Measurements from ENCODE around the gene RRP1B. TPM values are rescaled to one million over a fixed set of nuclear protein-coding genes. Genes with fewer than 3 reads are reported as not detected.

The RRP1B gene
- total and polyA plus RNA-seq, 2 of the 13 experiments (the other 11 are each of a cell fraction or from before 2014, with no cell fraction given), result 16.3 to 46.2 TPM

DNA sequence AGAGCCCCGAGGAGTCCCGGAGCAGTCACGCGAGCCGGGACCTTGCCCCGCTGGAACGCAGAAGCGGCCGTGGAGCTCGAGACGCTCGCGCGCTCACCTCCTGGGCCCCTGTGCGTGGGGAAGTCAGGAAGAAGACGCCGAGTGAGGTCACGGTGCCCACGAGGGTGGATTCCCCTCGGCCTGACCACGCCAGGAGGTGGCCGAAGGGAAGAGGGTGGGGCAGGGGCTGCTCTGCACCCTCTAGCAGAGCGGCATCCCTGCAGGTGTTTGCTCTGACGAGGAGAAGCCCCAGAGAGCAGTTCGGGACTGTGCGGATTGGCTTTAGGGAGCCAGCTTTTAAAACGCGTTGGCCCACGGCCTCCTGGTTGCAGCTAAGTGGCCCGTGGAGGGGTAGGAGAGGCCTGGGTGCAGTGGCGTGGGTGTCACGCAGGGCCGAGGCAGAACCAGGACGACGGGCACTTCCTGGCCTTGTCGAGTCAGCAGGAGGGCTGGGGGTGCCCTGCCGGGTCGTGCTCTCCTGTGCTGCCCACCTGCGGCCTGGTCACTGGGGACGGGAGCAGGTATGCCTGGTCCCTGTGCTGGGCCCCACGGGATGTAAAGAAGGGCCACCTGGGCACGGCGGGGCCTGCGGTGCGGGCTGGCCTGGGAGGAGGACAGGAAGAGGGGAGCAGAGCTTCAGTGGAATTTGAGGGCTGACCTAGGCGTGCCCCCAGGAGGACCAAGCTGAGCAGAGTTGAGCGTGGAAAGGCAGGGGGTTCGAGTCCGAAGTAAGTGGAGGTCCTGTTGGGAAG lies 60.6 kb downstream of the RRP1B start (continued):
- peak; percentile 16; the same call in 1 of the 2 replicates for TF ChIP-seq ZBTB39 (CRISPR knock-in tag; IDR thresholded peaks at IDR 0.05)
- TF ChIP-seq, protein P1, sequence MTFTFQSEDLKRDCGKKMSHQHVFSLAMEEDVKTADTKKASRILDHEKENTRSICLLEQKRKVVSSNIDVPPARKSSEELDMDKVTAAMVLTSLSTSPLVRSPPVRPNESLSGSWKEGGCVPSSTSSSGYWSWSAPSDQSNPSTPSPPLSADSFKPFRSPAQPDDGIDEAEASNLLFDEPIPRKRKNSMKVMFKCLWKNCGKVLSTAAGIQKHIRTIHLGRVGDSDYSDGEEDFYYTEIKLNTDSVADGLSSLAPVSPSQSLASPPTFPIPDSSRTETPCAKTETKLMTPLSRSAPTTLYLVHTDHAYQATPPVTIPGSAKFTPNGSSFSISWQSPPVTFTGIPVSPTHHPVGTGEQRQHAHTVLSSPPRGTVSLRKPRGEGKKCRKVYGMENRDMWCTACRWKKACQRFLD (CRISPR knock-in tag; IDR thresholded peaks at IDR 0.05; ENCODE audit: borderline replicate concordance), result peak; percentile 82; the same call in 1 of the 2 replicates
- TF ChIP-seq STAT6 (CRISPR knock-in tag; IDR thresholded peaks at IDR 0.05; ENCODE audit: borderline replicate concordance), result no peak
- no peak for TF ChIP-seq DBP (CRISPR knock-in tag; IDR thresholded peaks at IDR 0.05; ENCODE audit: not compliant biosample characterization)
- TF ChIP-seq HMG20A (CRISPR knock-in tag; IDR thresholded peaks at IDR 0.05; ENCODE audit: borderline replicate concordance), result no peak
- no peak for TF ChIP-seq ZNF282 (IDR thresholded peaks at IDR 0.05; ENCODE audit: partially characterized antibody)
- TF ChIP-seq ZNF607 (CRISPR knock-in tag; IDR thresholded peaks at IDR 0.05; ENCODE audit: borderline replicate concordance), result no peak
- 0 out of 2 replicates have a peak, but pooled peaks have one; percentile 1 for TF ChIP-seq CENPT (CRISPR knock-in tag; IDR thresholded peaks at IDR 0.05; ENCODE audit: low read depth)
- TF ChIP-seq JUNB (CRISPR knock-in tag; IDR thresholded peaks at IDR 0.05; ENCODE audit: borderline replicate concordance), result no peak
- peak; percentile 27 for TF ChIP-seq ZNF18 (CRISPR knock-in tag; IDR thresholded peaks at IDR 0.05; ENCODE audit: insufficient replicate concordance)
- no peak for TF ChIP-seq RCOR2 (CRISPR knock-in tag; IDR thresholded peaks at IDR 0.05)
- TF ChIP-seq ZSCAN9 (CRISPR knock-in tag; IDR thresholded peaks at IDR 0.05; ENCODE audit: borderline replicate concordance), result 0 out of 2 replicates have a peak, but pooled peaks have one; percentile 20
- TF ChIP-seq SAFB2 (CRISPR knock-in tag; IDR thresholded peaks at IDR 0.05; ENCODE audit: borderline replicate concordance, low read depth), result 0 out of 2 replicates have a peak, but pooled peaks have one; percentile 0
- TF ChIP-seq JUND (CRISPR knock-in tag; IDR thresholded peaks at IDR 0.05), result peak; percentile 43; the same call in 1 of the 2 replicates
- TF ChIP-seq, protein P2, sequence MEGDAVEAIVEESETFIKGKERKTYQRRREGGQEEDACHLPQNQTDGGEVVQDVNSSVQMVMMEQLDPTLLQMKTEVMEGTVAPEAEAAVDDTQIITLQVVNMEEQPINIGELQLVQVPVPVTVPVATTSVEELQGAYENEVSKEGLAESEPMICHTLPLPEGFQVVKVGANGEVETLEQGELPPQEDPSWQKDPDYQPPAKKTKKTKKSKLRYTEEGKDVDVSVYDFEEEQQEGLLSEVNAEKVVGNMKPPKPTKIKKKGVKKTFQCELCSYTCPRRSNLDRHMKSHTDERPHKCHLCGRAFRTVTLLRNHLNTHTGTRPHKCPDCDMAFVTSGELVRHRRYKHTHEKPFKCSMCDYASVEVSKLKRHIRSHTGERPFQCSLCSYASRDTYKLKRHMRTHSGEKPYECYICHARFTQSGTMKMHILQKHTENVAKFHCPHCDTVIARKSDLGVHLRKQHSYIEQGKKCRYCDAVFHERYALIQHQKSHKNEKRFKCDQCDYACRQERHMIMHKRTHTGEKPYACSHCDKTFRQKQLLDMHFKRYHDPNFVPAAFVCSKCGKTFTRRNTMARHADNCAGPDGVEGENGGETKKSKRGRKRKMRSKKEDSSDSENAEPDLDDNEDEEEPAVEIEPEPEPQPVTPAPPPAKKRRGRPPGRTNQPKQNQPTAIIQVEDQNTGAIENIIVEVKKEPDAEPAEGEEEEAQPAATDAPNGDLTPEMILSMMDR (CRISPR knock-in tag; IDR thresholded peaks at IDR 0.05), result 0 out of 2 replicates have a peak, but pooled peaks have one; percentile 2
- TF ChIP-seq ZNF251 (CRISPR knock-in tag; IDR thresholded peaks at IDR 0.05), result no peak
